DMS79 (cell line): ENCODE measurements around the gene TRABD2A.
"Not testable (repeated sequence)": the region's sequence is repeated elsewhere in the genome, so short reads cannot be mapped to it uniquely, and the experiment has no call there.

Experiments
- DNase-seq: peaks from one replicate; lab custom pipeline; 2025; lab: John Stamatoyannopoulos, UW

The TRABD2A gene

DNA sequence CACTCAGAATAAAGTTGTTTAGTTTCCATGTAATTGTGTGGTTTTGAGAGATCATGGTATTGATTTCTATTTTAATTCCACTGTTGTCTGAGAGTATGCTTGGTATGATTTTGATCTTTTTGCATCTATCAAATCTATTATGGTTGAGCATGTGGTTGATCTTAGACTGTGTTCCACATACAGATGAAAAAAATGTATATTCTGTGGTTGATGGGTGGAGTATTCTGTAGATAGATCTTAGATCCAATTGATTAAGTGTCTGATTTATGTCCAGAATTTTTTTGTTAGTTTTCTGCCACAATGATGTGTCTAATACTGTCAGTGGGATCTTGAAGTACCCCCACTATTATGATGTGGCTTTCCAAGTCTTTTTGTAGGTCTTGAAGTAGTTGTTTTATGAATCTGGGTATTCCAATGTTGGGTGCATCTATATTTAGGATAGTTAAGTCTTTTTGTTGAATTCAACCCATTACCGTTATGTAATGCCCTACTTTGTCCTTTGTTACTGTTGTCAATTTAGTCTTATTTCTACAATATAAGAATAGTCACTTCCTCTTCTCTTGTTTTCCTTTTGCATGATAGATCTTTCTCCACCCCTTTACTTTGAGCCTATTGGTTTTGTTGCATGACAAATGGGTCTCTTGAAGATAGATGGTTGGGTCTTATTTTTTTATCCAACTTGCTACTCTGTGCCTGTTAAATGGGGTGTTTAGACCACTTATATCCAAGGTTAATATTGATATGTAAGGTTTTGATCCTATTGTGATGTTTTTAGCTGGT is 101.8 kb downstream of the TRABD2A start:
- no peak for DNase-seq

DNA sequence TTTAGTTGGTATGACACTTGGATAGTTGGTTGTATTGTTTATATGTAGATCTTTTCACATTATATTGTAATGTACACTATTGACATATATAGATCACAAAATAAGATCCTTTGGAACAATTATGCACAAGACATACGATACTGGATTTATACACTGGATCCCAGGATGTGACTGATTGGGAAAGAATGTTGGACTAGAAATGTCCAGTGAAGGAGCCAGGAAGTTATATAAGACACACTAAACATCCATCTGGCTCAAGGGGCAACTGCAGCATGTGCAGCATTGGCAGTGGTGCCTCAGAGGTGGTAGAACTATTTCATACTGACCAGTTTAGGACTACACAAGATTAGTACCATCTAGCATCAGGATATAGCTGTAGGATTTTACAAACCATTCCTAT is 104.9 kb downstream of the TRABD2A start:
- DNase-seq: no peak

DNA sequence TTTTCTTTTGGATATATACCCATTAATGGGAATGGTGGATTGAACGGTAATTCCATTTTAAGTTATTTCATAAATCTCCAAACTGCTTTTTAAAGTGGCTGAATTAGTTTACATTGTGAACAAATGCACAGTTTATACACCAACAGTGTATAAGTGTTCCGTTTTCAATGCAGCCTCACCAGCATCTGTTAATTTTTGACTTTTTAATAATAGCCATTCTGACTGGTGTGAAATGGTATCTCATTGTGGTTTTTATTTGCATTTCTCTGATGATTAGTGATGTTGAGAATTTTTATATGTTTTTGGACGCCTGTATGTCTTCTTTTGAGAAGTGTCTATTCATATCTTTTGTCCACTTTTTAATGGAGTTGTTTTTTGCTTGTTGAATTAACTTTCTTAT is 107.3 kb downstream of the TRABD2A start:
- not testable (repeated sequence) for DNase-seq
